ENCODE results near the gene CCDC177. TPM values are rescaled to one million over a fixed set of nuclear protein-coding genes. Genes with fewer than 3 reads are reported as not detected.
A peak's percentile ranks its signal among the peaks of the same experiment; 100 is the strongest.

The CCDC177 gene
- total and polyA plus RNA-seq, 2 donors from 2014 or later, result not detected

DNA sequence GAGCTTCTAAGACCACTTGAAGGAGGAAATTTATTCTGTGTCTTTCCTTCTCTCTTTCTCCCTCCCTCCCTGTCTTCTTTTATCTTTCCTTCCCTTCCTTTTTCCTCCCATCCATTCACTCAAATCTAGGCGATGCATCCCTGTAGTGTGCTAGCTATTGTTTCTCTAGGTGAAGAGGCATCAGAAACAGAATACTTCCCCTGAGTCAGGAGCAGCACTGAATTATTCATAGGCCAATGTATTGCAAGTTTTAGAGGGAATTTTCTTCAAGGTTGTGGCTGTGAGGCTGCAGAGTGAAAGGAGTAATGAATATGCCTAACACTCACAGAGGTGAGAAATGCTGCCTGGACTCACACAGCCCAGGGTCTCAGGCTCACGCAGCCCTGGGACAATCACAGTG, 23.2 kb downstream of the CCDC177 start:
- Histone ChIP-seq H3K4me3 (ENCODE audit: low read length in 3 of 3) (no peak overlapping the region), H3K27ac (ENCODE audit: low read depth in 2 of 2, low read length in 2 of 2) (no peak overlapping the region), H3K36me3 (ENCODE audit: control insufficient read depth in 2 of 3, insufficient read depth in 3 of 3, low read length in 3 of 3) (no peaks in the 10 kb centered on the region), H3K9me3 (ENCODE audit: control insufficient read depth in 2 of 3, insufficient read depth in 1 of 3, low read length in 3 of 3) (no peaks in the 10 kb centered on the region), H3K4me1 (ENCODE audit: control insufficient read depth in 2 of 3, insufficient read depth in 2 of 3, low read depth in 1 of 3, low read length in 3 of 3) (no peaks in the 10 kb centered on the region), H3K27me3 (ENCODE audit: control insufficient read depth, insufficient read depth, low read length) (no peaks in the 10 kb centered on the region), H3K9ac (ENCODE audit: low read length in 3 of 3) (no peak overlapping the region)
- TF ChIP-seq, protein P1, sequence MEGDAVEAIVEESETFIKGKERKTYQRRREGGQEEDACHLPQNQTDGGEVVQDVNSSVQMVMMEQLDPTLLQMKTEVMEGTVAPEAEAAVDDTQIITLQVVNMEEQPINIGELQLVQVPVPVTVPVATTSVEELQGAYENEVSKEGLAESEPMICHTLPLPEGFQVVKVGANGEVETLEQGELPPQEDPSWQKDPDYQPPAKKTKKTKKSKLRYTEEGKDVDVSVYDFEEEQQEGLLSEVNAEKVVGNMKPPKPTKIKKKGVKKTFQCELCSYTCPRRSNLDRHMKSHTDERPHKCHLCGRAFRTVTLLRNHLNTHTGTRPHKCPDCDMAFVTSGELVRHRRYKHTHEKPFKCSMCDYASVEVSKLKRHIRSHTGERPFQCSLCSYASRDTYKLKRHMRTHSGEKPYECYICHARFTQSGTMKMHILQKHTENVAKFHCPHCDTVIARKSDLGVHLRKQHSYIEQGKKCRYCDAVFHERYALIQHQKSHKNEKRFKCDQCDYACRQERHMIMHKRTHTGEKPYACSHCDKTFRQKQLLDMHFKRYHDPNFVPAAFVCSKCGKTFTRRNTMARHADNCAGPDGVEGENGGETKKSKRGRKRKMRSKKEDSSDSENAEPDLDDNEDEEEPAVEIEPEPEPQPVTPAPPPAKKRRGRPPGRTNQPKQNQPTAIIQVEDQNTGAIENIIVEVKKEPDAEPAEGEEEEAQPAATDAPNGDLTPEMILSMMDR (IDR thresholded peaks at IDR 0.05; ENCODE audit: borderline replicate concordance, extremely low read depth, insufficient read depth), result no peak
- no peak for FAIRE-seq
- intact Hi-C loops (cut with DNase I), result no loop called here
- DNase-seq, result no peak

GRCh38 chr14:69548566-69548965, 26.1 kb downstream of the CCDC177 start:
- TF ChIP-seq, protein P1 (IDR thresholded peaks at IDR 0.05; ENCODE audit: borderline replicate concordance, extremely low read depth, insufficient read depth), result no peak
- H3K36me3 ChIP-seq (ENCODE audit: control insufficient read depth in 2 of 3, insufficient read depth in 3 of 3, low read length in 3 of 3), result no peaks in the 10 kb centered on the region
- DNase-seq, result no peak
- no peaks in the 10 kb centered on the region for H3K4me1 ChIP-seq (ENCODE audit: control insufficient read depth in 2 of 3, insufficient read depth in 2 of 3, low read depth in 1 of 3, low read length in 3 of 3)
- no peak overlapping the region for H3K9ac ChIP-seq (ENCODE audit: low read length in 3 of 3)
- H3K9me3 ChIP-seq (ENCODE audit: control insufficient read depth in 2 of 3, insufficient read depth in 1 of 3, low read length in 3 of 3), result no peaks in the 10 kb centered on the region
- H3K27me3 ChIP-seq (ENCODE audit: control insufficient read depth, insufficient read depth, low read length), result no peaks in the 10 kb centered on the region
- H3K27ac ChIP-seq (ENCODE audit: low read depth in 2 of 2, low read length in 2 of 2), result no peak overlapping the region
- H3K4me3 ChIP-seq (ENCODE audit: low read length in 3 of 3), result no peak overlapping the region
- intact Hi-C loops (cut with DNase I), result no loop called here
- FAIRE-seq, result no peak

DNA sequence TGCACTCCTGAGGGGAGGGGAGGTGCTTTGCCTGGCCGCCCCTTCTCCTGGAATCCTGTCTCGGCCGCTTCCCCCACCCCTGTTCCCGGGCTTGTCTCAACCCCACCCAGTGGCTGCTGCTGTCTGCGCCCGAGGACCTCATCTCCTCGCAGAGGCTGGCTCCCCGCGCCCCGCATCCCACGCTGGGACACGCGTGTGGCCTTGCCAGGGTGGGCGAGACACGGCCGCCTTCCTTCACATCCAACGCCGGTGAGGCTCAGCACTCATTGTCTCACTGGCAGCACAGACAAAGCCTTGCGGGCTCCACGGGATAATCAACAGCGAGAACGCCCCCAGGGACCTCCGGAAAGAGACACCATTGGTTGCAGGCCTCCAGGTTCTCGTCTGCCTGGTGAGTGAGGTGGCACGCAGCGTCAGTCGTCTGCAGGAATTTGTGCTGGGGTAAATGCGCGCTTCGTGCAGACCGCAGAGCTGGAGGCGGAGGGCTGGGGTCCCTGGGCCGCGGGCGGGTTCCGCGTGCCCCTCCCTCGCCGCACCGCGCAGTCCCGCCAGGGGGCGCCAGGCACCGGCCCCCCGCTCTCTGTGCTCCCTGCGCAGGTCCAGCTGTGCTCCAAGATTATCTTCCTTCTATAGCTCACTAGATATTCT, 26.8 kb downstream of the CCDC177 start:
- no peak for FAIRE-seq
- TF ChIP-seq, protein P1 (IDR thresholded peaks at IDR 0.05; ENCODE audit: borderline replicate concordance, extremely low read depth, insufficient read depth), result peak; percentile 30
- no peaks in the 10 kb centered on the region for H3K4me1 ChIP-seq (ENCODE audit: control insufficient read depth in 2 of 3, insufficient read depth in 2 of 3, low read depth in 1 of 3, low read length in 3 of 3)
- H3K36me3 ChIP-seq (ENCODE audit: control insufficient read depth in 2 of 3, insufficient read depth in 3 of 3, low read length in 3 of 3), result no peaks in the 10 kb centered on the region
- H3K27me3 ChIP-seq (ENCODE audit: control insufficient read depth, insufficient read depth, low read length), result no peaks in the 10 kb centered on the region
- peak overlapping the region in 1 of 3 donors; percentile 21 for H3K4me3 ChIP-seq (ENCODE audit: low read length in 3 of 3)
- H3K27ac ChIP-seq (ENCODE audit: low read depth in 2 of 2, low read length in 2 of 2), result no peak overlapping the region
- DNase-seq, result peak; percentile 68 to 84 (median 80)
- no peak overlapping the region for H3K9ac ChIP-seq (ENCODE audit: low read length in 3 of 3)
- H3K9me3 ChIP-seq (ENCODE audit: control insufficient read depth in 2 of 3, insufficient read depth in 1 of 3, low read length in 3 of 3), result no peaks in the 10 kb centered on the region
- intact Hi-C loops (cut with DNase I), result no loop called here

Data from kidney (tissue), 14 donors.